ENCODE data around the gene RAPGEF3. TPM values are rescaled to one million over a fixed set of nuclear protein-coding genes. Genes with fewer than 3 reads are reported as not detected.

Gene RAPGEF3
- total and polyA plus RNA-seq, 2 of the 13 experiments (the other 11 are each of a cell fraction or from before 2014, with no cell fraction given): 0.07 TPM

DNA sequence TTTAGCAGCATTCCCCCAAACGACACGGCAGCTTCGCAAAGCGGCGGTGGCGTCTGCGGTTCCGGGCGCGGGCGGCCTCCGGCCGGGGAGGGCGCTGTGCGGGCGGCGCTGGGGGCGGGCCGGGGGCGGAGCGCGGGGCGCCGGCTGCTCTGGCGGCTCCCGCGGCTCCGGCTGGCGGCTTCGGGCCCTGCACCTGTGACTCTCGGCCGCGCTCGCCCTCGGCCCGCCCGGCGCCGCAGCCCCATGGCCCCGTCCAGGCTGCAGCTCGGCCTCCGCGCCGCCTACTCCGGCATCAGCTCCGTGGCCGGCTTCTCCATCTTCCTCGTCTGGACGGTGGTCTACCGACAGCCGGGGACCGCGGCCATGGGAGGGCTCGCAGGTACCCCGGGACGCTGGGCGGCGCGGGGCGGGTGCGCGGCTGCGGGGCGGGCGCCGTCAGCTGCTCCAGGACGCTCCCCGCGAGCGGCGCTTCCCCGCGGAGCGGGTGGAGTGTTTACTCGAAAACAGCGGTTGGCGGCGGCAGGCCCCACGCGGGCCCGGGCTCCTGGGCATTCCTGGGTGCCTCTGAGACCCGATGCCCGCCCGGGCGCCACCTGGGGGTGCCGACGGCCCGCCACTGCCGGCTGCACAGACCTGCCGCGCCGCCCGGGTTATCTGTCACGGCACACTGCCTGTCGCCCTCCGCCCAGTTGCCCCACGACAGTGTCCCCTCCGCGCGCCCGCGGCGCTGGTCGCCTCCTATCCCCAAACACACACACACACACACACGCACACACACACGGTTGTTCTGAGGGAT is 14.6 kb upstream of the RAPGEF3 start, which contains the start of gene SLC48A1 (continued):
- TF ChIP-seq, protein P1, sequence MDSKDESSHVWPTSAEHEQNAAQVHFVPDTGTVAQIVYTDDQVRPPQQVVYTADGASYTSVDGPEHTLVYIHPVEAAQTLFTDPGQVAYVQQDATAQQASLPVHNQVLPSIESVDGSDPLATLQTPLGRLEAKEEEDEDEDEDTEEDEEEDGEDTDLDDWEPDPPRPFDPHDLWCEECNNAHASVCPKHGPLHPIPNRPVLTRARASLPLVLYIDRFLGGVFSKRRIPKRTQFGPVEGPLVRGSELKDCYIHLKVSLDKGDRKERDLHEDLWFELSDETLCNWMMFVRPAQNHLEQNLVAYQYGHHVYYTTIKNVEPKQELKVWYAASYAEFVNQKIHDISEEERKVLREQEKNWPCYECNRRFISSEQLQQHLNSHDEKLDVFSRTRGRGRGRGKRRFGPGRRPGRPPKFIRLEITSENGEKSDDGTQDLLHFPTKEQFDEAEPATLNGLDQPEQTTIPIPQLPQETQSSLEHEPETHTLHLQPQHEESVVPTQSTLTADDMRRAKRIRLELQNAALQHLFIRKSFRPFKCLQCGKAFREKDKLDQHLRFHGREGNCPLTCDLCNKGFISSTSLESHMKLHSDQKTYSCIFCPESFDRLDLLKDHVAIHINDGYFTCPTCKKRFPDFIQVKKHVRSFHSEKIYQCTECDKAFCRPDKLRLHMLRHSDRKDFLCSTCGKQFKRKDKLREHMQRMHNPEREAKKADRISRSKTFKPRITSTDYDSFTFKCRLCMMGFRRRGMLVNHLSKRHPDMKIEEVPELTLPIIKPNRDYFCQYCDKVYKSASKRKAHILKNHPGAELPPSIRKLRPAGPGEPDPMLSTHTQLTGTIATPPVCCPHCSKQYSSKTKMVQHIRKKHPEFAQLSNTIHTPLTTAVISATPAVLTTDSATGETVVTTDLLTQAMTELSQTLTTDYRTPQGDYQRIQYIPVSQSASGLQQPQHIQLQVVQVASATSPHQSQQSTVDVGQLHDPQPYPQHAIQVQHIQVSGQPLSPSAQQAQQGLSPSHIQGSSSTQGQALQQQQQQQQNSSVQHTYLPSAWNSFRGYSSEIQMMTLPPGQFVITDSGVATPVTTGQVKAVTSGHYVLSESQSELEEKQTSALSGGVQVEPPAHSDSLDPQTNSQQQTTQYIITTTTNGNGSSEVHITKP (CRISPR knock-in tag; IDR thresholded peaks at IDR 0.05; ENCODE audit: low read depth): no peak
- no peak for TF ChIP-seq RFX5 (IDR thresholded peaks at IDR 0.05; ENCODE audit: low read depth, low read length)
- TF ChIP-seq, protein P2, sequence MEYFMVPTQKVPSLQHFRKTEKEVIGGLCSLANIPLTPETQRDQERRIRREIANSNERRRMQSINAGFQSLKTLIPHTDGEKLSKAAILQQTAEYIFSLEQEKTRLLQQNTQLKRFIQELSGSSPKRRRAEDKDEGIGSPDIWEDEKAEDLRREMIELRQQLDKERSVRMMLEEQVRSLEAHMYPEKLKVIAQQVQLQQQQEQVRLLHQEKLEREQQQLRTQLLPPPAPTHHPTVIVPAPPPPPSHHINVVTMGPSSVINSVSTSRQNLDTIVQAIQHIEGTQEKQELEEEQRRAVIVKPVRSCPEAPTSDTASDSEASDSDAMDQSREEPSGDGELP (IDR thresholded peaks at IDR 0.05; ENCODE audit: borderline replicate concordance, low read depth): no peak
- no peak for TF ChIP-seq ZNF605 (CRISPR knock-in tag; IDR thresholded peaks at IDR 0.05)
- peak; percentile 36 for TF ChIP-seq HOXA3 (CRISPR knock-in tag; IDR thresholded peaks at IDR 0.05)
- no peak for TF ChIP-seq ARID2 (CRISPR knock-in tag; IDR thresholded peaks at IDR 0.05; ENCODE audit: borderline replicate concordance)
- TF ChIP-seq ESRRA (CRISPR knock-in tag; IDR thresholded peaks at IDR 0.05; ENCODE audit: low read depth): no peak
- TF ChIP-seq AKNA (CRISPR knock-in tag; IDR thresholded peaks at IDR 0.05; ENCODE audit: borderline replicate concordance): no peak
- TF ChIP-seq NFE2 (CRISPR knock-in tag; IDR thresholded peaks at IDR 0.05): no peak
- TF ChIP-seq HMGA1 (CRISPR knock-in tag; conservative IDR thresholded peaks at IDR 0.05): no peak
- TF ChIP-seq HIC2 (CRISPR knock-in tag; IDR thresholded peaks at IDR 0.05; ENCODE audit: low read depth): peak; percentile 31; the same call in 1 of the 2 replicates
- TF ChIP-seq ZNF224 (CRISPR knock-in tag; IDR thresholded peaks at IDR 0.05): no peak
- no peak for TF ChIP-seq CEBPZ (IDR thresholded peaks at IDR 0.05; ENCODE audit: low read length)
